GM12892 (cell line): Measurements from ENCODE around the gene BSND.

Experiments
- DNase-seq: peaks from one replicate; pipeline ENCODE4 v3.0.0; 2011; ENCODE audit not compliant: insufficient read length
- FAIRE-seq: peaks from 2 replicates; lab custom pipeline; 2011; peaks lifted over from hg19 to GRCh38; lab: Jason Lieb, UNC
- POLR2A ChIP-seq: IDR thresholded peaks from 2 replicates; pipeline ENCODE4 v1.6.1; 2011; ENCODE audit warnings: low read depth, low read length, control low read depth
- POLR2AphosphoS5 ChIP-seq: IDR thresholded peaks from 2 replicates; pipeline ENCODE4 v1.6.1; 2011; ENCODE audit warnings: low read depth, low read length, control low read depth
- TAF1 ChIP-seq: IDR thresholded peaks from 2 replicates; pipeline ENCODE4 v1.6.1; 2011; ENCODE audit warnings: low read depth, mild to moderate bottlenecking, control low read depth, low read length, borderline replicate concordance

The BSND gene

DNA sequence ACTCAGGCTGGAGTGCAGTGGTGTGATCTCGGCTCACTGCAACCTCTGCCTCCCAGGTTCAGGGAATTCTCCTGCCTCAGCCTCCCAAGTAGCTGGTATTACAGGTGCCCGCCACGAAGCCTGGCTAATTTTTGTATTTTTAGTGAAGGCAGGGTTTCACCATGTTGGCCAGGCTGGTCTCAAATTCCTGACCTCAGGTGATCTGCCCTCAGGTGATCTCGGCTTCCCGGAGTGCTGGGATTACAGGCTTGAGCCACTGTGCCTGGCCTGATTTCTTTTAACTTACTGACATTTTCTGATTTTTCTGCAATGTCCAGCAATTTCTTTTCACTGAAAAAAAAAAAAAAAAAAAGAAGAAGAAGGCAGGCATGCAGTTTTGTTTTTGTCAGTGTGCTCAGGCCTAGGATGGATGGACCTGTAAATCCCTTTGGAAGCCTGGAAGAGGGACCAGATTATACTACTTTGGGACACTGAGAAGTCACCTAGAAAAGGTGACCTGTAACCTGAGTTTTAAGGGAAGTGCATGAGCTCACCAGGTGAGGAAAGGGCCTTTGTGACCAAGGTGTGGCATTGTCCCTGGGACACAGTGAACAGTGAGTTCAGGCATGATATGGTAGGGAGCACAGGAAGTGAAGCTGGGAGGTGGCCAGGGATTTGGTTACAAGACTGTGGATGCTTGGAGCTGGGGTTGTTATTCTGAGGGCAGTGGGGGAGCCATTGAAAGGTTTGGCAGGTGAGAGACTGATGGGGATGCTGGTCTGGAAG lies 21.0 kb upstream of the BSND start:
- DNase-seq (no peak), FAIRE-seq (no peak)

GRCh38 chr1:54978528-54979326 lies 20.0 kb upstream of the BSND start:
- DNase-seq (no peak), FAIRE-seq (no peak)
- TF ChIP-seq POLR2AphosphoS5 (no peak), TAF1 (no peak), POLR2A (no peak)

More for the DNA sequence above, 21.0 kb upstream of the BSND start:
- no peak for TF ChIP-seq POLR2AphosphoS5
- no peak for TF ChIP-seq TAF1
- no peak for TF ChIP-seq POLR2A

GRCh38 chr1:54979327-54979891 lies 19.3 kb upstream of the BSND start:
- DNase-seq = no peak
- no peak for FAIRE-seq

DNA sequence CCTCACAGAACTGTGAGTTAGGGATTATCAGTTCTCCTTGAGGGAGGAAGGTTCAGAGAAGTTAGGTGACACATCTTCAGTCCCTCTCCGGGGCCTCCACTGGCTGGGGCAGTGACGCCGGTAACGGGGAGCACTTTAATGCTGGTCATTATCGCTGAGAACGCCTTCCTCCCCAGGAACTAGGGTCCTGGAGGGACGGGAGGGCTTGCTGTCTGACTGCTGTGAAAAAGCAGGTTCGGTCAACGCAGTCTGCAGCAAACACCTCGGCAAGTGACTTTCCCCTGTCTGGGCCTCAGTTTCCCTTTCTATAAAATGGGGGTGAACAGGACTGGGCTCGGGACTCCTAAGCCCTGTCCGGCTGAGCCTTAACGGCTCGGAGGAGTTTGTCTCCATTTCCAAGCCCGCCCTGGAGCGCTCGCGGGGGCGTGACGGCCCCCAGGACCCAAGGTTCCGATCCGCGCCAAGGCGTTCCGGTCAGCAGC lies 18.6 kb upstream of the BSND start:
- no peak for TF ChIP-seq POLR2A
- TF ChIP-seq POLR2AphosphoS5 = no peak
- TF ChIP-seq TAF1 = no peak
- no peak for FAIRE-seq

More at GRCh38 chr1:54979327-54979891, 19.3 kb upstream of the BSND start:
- no peak for TF ChIP-seq TAF1
- TF ChIP-seq POLR2AphosphoS5 = no peak
- TF ChIP-seq POLR2A = no peak

GRCh38 chr1:54980528-54981241 lies 18.0 kb upstream of the BSND start, which contains the start of gene TMEM61:
TSS of gene TMEM61 (plus strand) at chr1:54980628. CDS start at chr1:54981066, 438 bp downstream.
- DNase-seq (no peak), FAIRE-seq (no peak)
- TF ChIP-seq POLR2AphosphoS5 (no peak), POLR2A (no peak), TAF1 (no peak)

More for the DNA sequence above, 18.6 kb upstream of the BSND start:
- DNase-seq = no peak

DNA sequence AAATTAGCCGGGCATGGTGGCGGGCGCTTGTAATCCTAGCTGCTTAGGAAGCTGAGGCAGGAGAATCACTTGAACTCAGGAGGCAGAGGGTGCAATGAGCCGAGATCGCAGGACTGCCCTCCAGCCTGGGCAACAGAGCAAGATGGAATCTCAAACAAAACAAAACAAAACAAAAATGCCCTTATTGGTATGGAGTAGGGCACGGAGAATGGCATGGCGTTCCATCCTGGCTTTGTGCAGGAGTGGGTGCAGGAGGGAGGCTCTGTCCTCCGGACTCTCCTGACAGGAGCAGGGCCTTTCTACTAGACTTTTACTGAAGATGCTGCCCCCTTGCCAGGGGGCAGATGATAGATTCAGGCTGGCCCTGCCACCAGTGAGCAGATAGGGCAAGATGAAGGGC lies 17.3 kb upstream of the BSND start:
- DNase-seq (no peak), FAIRE-seq (no peak)

DNA sequence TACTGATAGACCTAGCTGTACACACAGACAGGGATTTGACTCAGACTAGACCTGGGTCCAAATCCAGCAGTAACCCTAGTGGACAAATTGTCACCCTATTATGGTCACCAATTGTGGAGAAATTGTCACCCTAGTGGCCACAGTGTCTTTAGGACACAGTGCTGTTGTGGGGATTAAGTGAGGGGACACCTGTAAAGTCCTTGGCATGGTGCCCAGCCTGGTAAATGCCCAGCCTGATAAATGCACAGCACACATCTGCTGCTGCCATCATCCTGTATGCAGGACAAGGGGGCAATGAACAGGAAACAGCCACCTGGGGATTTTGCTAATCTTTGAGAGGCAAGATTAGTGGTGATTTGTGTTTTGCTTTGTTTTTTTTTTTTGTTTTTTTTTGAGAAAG lies 16.0 kb upstream of the BSND start:
- no peak for TF ChIP-seq POLR2A
- no peak for TF ChIP-seq TAF1
- no peak for TF ChIP-seq POLR2AphosphoS5
- FAIRE-seq = no peak
- DNase-seq = no peak

More for the DNA sequence above, 17.3 kb upstream of the BSND start:
- no peak for TF ChIP-seq POLR2AphosphoS5
- no peak for TF ChIP-seq TAF1
- no peak for TF ChIP-seq POLR2A

- FAIRE-seq (no peak), DNase-seq (no peak)
Observed at GRCh38 chr1:54984131-54984842, 14.4 kb upstream of the BSND start.

DNA sequence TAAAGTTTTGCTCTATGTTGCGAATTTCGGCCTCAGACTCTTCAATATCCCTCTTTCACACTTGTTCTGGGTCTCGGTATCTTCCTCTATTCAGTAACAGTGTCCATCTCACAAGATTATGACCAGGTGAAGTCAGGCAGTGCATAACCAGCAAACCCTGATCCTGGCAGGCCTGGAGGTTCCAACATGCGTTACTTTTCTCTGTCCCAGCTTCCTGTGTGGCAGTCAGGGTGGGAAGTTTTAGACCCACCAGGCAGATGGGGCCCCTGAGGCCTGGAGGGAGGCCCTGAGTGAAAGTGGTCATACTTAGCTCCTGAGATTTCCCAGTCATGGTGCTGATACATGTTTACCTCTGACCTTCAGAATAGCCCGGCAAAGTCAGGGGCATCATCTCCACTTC lies 13.2 kb upstream of the BSND start:
- no peak for FAIRE-seq
- TF ChIP-seq TAF1 (no peak), POLR2AphosphoS5 (no peak), POLR2A (no peak)

More at GRCh38 chr1:54984131-54984842, 14.4 kb upstream of the BSND start:
- TF ChIP-seq POLR2AphosphoS5 (no peak), TAF1 (no peak), POLR2A (no peak)

GRCh38 chr1:54986025-54986424 lies 12.7 kb upstream of the BSND start:
- TF ChIP-seq POLR2AphosphoS5 (no peak), TAF1 (no peak), POLR2A (no peak)
- DNase-seq = no peak
- FAIRE-seq = no peak

More for the DNA sequence above, 13.2 kb upstream of the BSND start:
- no peak for DNase-seq

- no peak for TF ChIP-seq POLR2A
- no peak for TF ChIP-seq TAF1
- TF ChIP-seq POLR2AphosphoS5 = no peak
- no peak for DNase-seq
Observed at GRCh38 chr1:54986533-54986932, 12.2 kb upstream of the BSND start.

More at GRCh38 chr1:54986533-54986932, 12.2 kb upstream of the BSND start:
- FAIRE-seq = no peak
